ENCODE measurements around the gene STXBP6. TPM values are rescaled to one million over a fixed set of nuclear protein-coding genes. Genes with fewer than 3 reads are reported as not detected.
A peak's percentile ranks its signal among the peaks of the same experiment; 100 is the strongest.
"Not testable (repeated sequence)": the region's sequence is repeated elsewhere in the genome, so short reads cannot be mapped to it uniquely, and the experiment has no call there.

The STXBP6 gene
- total RNA-seq, 1 experiment from 2014 or later, result 16.0 TPM

DNA sequence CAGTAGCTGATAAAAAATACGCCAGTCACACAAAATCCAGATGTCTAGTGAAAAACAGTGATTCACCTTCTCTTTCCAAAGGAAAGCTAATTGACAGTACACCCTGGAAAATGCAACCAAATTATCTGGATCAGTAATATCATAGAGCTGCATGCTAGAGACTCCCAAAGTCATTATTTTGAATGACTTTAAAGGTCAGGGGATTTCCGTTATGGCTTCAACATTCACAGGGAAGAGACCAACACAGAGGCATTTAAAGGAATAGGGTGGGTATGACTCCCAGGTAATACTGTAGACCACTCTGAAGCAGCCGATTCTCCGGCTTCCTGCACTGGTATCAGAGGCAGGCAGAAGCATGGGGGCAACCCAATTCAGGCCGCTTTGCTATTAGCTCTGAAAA, 190.4 kb downstream of the STXBP6 start:
- no peak for DNase-seq (ENCODE audit: low read depth)

DNA sequence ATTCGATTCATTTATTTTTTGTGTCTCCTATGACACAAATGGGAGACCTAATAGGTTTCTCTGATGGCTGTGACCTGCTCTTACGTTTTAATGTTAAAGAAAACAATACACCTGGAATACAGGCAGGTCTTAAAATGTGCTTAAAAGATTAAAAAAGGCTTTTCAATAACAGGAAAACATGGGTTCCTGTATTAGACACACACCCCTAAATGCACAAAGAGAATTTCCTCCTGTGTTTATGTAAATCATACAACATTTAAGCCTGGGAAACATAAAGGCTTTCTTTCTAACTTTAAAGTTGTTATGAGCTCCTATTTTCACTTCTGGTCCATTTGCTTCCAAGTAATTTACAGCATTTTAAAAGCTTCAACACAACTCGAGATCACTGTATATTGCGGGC, 191.3 kb downstream of the STXBP6 start:
- no peak for DNase-seq (ENCODE audit: low read depth)

DNA sequence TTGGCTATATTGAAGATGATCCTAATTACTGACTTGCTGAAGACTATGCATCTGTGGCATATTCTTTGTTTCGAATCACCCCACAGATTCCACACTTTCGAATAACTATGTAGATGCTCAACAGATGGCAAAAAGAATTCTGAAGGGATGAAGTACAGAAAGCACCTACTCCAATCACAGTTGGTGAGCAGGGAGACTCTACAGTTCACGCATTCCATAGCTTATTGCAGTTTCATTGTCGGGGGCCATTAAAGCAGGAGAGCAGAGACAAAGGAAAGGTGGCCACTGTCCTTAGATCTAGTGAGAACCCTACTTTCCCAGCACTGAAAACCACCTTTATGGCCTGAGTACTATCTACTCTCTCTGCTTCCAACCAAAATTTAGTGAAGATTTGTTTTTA, 191.9 kb downstream of the STXBP6 start:
- no peak for DNase-seq (ENCODE audit: low read depth)

DNA sequence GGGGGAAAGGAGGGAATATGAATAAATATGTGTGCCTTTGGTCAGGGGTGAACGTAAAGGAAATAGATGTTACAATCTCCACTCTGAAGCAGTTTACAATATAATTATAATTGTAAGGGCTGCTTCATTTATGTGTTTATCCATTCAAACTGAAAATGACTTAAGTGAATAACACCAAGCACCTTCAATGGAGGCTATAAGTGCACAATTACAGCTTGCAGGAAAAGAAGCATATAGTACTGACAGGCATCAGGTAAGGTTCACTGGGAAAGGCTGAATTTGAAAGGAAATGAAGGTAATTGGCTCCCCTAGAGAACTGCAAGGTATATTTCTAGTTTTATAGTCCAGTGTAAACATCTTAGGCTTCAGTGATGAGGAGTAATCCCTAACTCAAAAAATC, 192.7 kb downstream of the STXBP6 start:
- DNase-seq (ENCODE audit: low read depth), result no peak

DNA sequence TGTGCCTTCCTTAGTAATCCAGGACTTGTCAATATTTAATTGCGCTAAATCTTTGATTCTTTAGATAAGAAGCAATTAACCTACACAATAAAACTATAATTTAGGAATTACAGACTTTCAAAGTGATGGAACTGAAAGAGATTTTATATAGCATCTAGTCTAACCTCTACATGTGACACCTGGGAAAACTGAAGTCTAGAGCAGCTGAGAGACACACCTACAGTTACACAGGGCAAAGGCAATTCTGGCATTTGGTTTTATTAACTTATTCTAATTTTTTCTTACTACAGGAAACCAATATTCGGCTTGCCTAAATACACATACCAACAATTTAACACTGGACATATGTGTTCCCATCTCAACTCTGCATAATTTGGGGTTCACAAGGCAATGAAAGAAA, 196.5 kb downstream of the STXBP6 start:
- DNase-seq (ENCODE audit: low read depth), result no peak

DNA sequence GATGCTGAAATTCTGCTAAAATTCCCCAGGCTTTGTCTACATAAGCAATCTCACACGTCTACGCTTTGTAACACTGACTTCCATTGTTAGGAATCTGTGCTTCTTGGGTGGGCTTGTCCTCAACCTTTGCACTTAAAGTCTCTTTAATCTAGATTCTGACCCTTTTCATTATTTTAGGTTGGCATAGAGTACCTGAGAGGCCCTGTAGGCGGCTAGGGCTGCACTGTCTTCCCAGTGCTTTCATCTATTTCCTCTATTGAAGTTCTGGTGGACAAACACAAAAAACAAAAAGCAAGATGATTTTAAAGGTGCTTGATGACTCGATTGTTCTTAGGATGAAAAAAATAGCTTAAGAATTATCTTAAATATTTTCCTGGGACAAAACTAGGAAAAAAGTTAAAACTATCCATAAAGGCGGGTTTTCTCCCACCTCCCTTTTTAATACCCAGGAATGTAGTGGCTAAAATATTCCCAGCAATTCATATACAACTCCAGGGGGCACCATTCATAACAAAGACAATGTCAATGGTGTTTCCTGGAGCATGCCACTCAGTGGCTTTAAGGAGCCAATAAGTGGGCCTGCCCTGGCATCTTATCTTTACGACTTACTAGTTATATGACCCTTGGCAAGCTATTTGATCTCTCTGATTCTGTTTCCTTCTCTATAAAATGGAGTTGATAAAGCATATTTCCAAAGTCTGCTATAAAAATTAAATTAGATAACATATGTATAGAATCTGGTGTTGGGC, 197.5 kb downstream of the STXBP6 start:
- no peak for DNase-seq (ENCODE audit: low read depth)

DNA sequence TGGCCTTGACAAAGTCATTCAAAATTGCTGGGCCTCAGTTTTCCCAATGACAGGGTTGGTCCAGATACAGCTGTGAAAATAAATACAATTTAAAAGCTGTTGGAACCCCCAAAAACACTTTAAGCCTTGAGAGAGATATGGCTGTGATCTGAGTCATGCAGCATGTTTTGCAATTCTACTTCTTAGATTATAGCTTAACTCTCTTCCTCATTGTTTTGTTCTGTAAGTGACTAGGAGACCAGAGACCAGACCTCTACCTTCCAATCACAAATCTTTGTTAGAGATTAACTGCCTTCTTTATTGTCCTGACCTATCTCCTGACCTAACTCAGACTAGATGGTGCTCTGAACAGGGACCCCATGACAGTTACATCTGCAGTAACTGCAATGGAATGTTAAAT, 198.1 kb downstream of the STXBP6 start:
- DNase-seq (ENCODE audit: low read depth), result no peak

DNA sequence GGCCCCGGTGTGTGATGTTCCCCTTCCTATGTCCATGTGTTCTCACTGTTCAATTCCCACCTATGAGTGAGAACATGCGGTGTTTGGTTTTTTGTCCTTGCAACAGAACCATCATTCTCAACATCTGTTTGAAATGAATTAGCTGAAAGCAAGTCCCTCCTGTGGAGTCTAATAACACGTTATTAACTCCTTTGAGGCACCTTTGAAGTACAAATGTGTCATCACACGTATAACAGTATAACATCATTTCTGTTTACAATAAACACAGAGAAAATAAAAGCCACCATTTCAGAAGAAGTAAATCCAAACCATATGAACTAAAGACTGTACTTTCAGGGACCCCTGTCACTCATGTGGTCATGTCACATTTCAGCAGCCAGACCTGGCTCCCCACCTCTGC, 198.5 kb downstream of the STXBP6 start:
- no peak for DNase-seq (ENCODE audit: low read depth)

DNA sequence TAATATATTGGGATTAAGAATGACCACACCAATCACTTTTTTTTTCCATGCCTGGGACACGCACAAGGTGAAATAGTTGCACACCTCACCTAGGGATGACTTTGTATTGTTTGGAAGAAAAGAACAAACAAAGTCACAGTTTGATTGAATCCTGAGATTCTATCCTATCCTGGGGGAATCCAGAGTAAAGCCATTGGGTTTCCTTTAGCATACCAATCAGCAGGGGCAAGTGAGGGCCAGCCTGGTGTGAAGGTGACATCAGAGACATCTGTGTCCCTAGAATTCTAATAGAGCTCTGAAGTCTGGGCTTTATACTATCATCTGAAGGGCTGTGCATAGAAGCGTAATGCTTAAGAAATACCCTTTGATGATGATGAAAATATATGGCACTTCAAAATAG, 199.9 kb downstream of the STXBP6 start:
- no peak for DNase-seq (ENCODE audit: low read depth)

DNA sequence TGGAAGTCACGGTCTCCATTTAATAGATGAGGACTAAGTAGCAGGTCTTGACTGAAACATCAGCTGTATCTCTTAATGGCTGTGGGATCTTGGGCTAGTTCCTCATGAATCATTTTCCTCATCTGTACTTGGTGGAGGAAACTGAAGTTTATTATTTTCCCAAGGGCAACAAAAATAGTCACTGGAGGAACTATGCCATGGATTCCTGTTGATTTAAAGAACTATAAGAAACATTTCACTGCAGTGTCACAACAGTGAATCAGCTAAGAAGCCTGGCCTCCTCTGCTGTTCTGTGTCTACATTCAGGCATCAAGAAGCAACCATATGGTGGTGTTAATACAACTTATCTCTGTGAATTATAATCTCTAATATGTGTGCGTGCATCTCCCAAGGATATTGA, 200.5 kb downstream of the STXBP6 start:
- peak; percentile 5 for DNase-seq (ENCODE audit: low read depth)

DNA sequence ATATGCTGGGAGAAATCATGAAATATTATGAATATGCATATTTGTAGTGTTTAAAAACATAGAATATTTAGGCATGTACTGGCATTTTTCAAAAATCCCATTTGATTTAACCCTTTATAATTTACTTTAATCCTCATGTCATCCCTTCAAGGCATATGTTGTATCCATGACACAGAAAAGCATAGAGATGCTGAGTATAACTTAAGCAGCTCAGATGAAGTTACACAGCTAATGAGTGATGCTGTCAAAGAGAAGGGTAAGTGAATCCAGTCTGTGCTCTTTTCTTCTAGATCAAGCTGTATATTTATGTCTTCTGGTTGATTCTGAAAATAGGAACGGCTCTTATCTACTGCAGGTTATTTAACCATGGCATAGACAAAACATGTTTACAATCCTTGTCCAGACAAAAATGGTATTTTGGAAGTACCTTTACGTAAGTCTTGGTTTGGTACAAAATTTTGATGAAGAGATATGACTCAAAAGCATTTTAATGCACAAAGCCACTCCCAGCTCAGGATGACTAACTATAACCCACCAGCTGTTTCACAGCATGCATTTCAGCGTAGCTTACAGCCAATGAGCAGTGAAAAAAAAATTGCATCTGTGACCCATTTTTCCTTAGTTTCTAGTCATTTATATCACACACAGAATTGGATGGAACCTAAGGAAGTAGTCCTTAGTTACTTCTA, 201.7 kb downstream of the STXBP6 start:
- DNase-seq (ENCODE audit: low read depth), result peak; percentile 17

DNA sequence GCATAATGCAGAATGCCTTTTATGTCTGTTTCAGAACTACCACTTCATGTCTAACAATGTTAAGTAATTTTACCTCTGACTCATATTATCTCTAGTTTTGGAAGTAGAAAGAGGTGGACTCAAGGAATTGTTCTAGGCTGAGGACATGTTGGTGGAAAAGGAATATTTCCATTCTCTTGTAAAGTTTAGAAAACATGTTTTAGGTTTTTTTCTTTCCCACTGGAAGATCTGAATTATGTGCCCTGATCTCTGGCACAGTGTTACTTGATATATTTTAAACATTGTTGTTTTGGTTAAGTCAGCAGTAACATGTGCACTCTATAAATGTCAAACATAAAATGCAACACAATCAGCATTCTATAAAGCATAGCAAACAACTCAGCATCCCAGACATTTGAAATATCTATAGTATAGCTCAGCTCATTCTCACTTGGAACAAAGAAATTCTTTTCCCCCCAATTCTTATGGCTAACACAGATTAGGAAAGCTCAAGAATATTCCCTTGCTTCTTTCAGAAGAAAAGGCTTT, 202.3 kb downstream of the STXBP6 start:
- DNase-seq (ENCODE audit: low read depth), result no peak

DNA sequence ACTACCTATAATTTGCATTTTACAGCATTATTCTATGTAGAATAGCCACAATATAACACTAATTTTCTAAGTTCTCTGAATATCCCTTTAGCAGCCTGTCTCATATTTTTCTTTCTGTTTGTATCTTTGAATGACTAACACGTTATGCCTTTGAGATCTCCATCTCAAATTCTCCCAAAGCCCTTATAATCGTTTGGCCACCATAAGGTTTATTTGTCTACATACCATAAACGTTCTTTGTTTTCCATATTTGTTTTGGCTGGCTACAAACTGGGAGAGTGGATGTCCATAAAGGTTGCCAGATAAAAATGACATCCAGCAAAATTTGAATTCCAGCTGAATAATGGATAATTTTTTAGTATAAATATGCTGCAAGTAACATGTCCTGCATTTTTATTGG, 203.7 kb downstream of the STXBP6 start:
- DNase-seq (ENCODE audit: low read depth), result no peak

DNA sequence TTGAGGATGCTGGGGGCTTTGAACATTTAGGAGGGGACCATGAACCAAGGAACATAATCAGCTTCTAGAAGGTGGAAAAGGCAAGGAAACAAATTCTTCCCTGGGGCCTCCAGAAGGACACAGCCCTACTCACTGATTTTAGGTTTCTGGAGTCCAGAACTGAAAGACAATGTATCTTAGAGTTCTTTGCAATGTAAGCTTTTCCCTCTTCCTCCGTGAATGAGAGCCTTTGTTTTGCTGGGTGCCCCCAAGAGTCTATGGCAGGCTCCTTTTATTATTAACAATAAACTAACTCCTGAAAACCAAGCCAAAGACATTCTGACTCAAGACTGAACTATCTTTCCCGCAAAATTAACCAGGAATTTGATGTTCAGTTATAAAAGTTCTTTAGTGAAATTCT, 204.1 kb downstream of the STXBP6 start:
- peak; percentile 7 for DNase-seq (ENCODE audit: low read depth)

DNA sequence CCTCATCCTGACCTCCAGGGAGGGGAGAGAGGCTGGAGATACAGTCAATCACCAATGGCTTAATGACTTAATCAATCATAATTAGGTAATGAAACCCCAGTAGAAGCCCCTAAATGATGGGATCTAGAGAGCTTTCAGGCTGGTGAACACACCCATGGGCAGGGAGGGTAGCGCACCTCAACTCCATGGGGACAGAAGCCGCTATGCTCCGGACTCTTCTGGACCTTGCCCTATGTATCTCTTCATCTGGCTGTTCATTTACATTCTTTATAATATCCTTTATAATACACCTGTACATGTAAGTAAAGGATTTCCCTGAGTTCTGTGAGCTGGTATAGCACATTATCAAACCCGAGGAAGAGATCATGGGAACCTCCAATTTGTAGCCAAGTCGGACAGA, 205.9 kb downstream of the STXBP6 start:
- DNase-seq (ENCODE audit: low read depth), result no peak

DNA sequence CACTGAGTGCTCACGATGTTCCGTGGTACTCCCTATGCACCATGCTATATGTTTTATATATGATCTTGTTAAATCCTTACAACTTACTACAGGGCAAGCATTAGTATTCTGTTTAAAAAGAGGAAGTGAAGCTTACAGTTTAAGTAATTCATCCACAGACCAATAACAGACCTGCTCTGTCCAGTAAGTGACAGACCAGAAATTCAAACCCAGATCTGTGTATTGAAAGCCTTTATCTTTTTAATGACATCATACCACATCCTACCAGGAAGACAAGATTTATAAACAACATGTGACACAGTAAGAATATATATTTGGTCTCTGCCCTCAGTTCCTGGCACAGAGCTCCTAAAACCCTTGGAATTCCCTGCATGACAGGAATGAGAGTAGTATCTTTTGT, 206.5 kb downstream of the STXBP6 start:
- DNase-seq (ENCODE audit: low read depth), result no peak

DNA sequence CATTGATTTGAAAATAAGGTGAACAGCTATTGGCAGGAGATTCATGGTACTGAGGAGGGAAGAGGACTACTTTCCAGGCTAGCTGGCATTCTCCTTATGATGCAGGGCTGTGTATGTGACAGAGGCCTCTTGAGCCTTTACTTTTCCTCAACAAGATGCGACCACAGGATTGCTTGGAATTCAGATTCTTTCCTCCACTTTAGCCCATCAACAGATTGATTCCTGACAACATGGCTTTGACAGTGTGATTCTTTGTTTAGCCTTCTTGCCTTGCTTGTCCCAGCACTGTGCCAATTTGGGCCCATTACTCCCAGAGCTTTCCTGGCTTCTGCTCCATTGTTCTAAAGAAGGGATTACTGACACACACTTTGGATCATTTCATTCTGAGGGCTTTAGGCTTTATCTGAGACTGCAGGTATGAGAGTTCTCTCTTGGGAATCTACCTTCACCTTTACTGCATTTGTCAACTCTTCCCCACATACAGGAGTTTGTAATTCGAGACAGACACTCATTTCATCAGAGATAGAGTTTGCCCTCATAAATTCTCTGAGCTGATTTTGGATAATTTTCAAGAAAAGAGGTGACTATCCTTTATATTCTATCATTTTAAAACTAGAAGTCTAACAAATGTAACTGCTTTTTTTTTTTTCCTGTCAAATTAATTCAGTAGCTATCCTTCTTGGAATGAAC, 209.6 kb downstream of the STXBP6 start:
- DNase-seq (ENCODE audit: low read depth), result peak; percentile 34

DNA sequence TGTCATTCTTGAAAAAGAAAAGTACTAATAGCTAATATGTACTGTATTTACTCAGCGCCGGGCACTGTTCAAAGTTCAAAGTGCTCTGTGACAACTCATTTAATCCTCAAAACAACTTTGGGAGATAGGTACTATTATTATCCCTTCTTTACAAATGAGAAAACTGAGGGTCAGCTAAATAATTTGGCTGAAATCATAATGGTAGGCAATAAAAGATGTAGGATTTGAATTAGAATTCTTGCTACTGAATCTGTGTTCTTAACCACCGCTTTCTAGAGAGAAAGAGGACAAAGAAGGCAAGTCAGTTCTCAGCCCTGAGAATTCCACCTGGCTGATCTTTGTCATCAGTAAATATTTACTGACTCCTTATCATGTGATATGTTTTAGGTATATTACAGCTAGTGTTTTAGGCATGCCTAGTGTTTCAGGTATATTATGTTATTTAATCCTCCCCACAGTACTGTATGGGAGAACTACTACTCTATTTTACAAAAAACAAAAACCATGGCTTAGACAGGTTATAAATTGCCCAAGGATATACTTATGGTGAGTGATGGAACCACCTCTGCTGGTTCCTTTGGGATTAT, 210.2 kb downstream of the STXBP6 start:
- no peak for DNase-seq (ENCODE audit: low read depth)

DNA sequence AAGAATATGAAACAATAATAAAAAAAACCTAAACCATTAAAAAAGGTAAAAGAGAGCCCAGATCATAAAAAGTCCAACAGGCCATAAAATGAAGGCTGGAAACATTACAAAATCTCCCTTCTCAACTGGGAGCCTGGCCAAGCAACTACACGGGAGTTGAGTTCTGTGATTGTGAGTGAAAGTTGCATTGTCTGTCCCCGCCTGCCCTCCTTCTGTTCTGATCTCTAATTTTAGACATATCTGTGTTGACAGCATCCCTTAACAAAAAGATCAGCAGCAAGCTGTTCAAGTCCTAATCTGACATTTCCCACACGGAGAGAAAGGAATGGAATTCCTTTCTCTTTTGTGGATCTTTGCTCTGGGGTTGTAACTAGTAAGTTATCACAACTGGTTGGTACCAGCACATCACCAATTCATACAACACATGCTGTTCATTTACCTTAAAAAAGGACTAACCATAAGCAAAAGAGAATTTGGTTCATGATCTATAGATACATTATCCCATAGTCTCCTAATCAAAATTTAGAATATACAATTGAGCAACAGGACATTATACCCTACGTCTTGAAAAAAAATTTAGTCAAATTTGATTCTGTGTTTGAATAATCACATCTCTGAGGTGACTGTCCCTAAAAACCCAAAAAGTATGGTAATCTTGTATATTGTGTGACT, 210.9 kb downstream of the STXBP6 start:
- DNase-seq (ENCODE audit: low read depth), result no peak

DNA sequence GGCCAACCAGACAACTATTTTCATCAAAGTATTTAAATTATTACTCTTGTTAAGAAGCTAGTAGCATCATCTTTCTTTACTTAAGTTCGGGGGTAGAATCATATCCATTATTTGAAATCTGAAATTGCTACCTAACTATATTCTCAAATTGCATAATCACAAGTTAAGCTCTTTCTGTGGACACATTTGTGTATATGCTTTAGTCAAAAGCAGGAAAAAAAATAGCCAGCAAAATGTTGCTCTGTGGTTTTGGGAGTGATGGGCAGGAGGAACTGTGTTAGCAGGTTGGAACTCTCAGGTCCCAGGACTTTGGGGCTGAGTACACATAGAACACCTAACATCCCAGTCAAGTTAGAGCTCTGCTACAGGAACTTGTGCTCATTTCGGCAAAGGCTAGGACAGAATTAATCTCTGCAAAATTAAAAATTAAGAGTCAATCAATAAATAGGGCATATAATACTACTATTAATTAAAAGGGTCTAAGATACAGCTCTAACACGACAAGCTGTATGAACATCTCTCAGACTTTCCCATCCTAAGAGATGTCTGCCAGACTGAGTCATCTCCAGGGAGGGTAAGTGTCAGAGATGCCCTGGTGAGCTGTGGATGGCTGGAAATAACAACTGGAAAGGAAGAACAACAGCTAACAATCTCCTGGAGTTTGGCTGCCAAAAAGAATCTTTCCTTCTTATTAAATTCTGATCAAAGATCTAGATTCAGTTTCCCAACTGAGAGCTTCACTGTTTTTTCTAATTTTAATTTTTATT, 212.5 kb downstream of the STXBP6 start:
- peak; percentile 55 for DNase-seq (ENCODE audit: low read depth)

DNA sequence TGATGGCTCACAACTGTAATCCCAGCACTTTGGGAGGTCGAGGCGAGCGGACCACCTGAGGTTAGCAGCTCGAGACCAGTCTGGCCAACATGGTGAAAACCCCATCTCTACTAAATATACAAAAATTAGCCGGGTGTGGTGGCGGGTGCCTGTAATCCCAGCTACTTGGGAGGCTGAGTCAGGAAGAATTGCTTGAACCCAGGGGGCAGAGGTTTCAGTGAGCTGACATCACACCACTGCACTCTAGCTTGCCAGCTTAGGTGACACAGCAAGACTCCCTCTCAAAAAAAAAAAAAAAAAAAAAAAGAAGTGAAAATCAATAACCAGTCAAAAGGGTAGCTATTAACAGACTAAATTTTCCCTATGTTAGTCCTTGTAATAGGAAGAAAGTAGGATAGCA, 213.6 kb downstream of the STXBP6 start:
- DNase-seq (ENCODE audit: low read depth), result not testable (repeated sequence)

Data from HT1080 (cell line).